Stimulated activated CD8-positive, alpha-beta memory T cell treated with anti-CD3 and anti-CD28 coated beads, Interleukin-12 subunit alpha, Interleukin-12 subunit beta, amount 100 ng/mL, for 4 hours (primary cell): ENCODE measurements around the gene TEX13D.

Experiments used
- DNase-seq: peaks from one replicate; pipeline ENCODE4 v3.0.0-alpha.2; 2020; ENCODE audit warnings: low read depth

The TEX13D gene

GRCh38 chrX:124348182-124348581 lies 15.7 kb downstream of the TEX13D start:
- DNase-seq, result no peak

GRCh38 chrX:124348885-124349453 lies 16.5 kb downstream of the TEX13D start:
- DNase-seq, result no peak

GRCh38 chrX:124354648-124355047 lies 22.2 kb downstream of the TEX13D start:
- DNase-seq, result no peak

- no peak for DNase-seq
Measured at GRCh38 chrX:124358800-124359383, 26.4 kb downstream of the TEX13D start.

GRCh38 chrX:124362072-124362471 lies 29.6 kb downstream of the TEX13D start:
- DNase-seq, result no peak

- no peak for DNase-seq
Measured at GRCh38 chrX:124362761-124363160, 30.3 kb downstream of the TEX13D start.

GRCh38 chrX:124369722-124370121 lies 37.3 kb downstream of the TEX13D start:
- DNase-seq, result no peak

GRCh38 chrX:124373348-124373747 lies 40.9 kb downstream of the TEX13D start:
- no peak for DNase-seq

- DNase-seq, result no peak
Measured at GRCh38 chrX:124378643-124379042, 46.2 kb downstream of the TEX13D start.

GRCh38 chrX:124383354-124383753 lies 50.9 kb downstream of the TEX13D start:
- DNase-seq, result no peak

GRCh38 chrX:124386401-124386800 lies 53.9 kb downstream of the TEX13D start:
- DNase-seq, result no peak
